GM19324 (cell line): ENCODE data around the gene CMC1.
"Not testable (repeated sequence)": the region's sequence is repeated elsewhere in the genome, so short reads cannot be mapped to it uniquely, and the experiment has no call there.

Experiments used
- ATAC-seq: cut with Tn5 transposase; IDR thresholded peaks from one replicate; pipeline ENCODE4 v1.9.1; 2021; ENCODE audit warnings: mild to moderate bottlenecking, moderate library complexity; ENCODE audit not compliant: unreplicated experiment, low FRiP score

Gene CMC1, protein sequence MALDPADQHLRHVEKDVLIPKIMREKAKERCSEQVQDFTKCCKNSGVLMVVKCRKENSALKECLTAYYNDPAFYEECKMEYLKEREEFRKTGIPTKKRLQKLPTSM

DNA sequence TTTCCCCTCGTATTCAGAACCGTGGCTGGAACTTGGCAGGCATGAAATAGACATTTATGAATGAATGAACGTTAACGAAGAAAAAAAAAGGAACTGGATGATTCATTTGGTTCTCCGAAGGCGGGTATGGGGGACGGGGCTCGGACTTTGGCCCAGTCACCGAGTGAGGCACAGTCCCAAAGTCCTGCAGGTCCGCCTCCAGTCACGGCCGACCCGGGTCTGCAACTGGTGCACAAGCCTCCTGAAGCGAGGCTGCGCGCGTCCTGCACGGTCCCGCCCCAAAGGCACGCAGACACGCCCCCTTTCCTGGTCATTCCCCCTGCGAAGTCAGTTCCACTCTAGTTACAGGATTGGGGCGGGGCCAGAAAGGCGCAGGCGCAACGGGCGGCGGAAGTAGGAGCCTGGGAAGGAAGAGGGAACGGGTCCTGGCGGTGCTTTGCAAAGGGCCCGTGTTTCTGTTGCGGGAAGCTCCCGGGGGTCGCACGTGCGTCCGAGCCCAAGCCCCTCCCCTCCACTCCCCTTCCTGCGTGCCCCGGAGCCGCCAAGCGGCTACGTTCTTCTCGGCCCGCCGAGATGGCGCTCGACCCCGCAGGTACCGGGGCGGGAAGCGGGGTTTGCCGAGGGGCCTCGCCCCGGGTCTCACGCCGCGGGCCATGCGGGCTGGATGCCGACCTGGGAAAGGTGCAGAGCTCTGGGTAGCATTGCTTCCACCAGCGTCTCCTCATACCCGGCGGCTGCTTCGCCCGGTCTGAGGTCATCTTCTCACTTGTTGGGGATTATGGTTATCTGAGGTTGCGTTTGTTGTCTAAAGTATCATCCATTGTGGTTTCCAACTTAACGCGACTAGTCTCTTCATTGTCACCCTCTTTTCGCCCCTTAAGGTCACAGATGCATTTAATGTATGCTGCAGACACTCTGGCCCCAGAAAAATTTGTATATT lies at the start of gene CMC1:
TSS of gene CMC1 (plus strand) at position 399 of the 940 bp plus-strand sequence. CDS start at position 574, 175 bp downstream.
- peak; percentile 99 for ATAC-seq

DNA sequence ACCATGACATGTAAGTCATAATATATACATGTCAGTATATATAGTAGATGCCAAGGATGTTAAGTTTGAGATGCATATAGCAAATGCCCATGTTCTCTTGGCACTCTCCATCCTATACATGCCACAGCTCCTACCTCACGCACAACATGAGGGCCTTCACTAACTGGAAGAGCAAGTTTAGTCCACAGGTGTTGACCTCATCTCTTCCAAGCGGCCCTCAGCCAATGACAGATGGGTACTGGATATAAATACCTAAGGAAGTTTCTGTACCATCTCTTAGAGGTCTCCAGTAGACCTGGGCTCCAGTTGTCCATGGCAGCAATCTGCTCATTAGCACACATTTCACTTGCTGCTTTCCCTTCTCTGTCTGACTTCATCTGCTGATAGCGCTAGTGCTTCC lies 43.3 kb upstream of the CMC1 start:
- no peak for ATAC-seq

DNA sequence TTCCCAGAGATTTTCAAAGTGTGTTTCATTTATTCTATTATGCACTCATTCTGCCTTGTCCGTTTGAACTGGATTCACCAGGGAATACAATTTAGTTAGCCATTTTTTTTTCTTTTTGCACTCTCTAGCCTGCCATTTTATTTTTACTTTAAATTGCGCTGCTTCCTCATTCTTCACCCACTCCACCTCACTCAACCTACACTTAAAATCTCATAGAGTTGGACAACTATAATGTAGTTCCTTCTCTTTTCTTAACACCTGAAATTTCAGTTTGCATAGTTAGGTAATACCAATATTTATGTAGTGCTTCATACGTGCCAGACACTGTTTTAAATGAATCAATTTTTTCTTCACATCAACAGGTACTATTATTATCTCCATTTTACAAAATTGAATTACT lies 42.4 kb upstream of the CMC1 start:
- ATAC-seq, result no peak

DNA sequence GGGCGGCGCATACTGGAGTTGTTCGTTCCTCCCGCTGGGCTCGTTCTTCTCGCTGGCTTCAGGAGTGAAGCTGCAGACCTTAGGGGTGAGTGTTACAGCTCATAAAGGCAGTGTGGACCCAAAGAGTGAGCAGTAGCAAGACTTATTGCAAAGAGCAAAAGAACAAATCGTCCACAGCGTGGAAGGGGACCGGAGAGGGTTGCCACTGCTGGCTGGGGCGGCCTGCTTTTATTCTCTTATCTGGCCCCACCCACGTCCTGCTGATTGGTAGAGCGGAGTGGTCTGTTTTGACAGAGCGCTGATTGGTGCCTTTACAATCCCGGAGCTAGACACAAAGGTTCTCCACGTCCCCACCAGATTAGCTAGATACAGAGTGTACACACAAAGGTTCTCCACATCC lies 41.8 kb upstream of the CMC1 start:
- not testable (repeated sequence) for ATAC-seq

DNA sequence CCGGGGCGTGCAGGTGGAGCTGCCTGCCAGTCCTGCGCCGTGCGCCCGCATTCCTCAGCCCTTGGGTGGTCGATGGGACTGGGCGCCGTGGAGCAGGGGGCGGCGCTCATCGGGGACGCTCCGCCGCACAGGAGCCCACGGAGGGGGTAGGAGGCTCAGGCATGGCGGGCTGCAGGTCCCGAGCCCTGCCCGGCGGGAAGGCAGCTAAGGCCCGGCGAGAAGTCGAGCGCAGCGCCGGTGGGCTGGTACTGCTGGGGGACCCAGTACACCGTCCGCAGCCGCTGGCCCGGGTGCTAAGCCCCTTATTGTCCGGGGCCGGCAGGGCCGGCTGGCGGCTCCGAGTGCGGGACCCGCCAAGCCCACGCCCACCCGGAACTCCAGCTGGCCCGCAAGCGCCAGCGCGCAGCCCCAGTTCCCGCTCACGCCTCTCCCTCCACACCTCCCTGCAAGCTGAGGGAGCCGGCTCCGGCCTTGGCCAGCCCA lies 41.0 kb upstream of the CMC1 start:
- not testable (repeated sequence) for ATAC-seq

DNA sequence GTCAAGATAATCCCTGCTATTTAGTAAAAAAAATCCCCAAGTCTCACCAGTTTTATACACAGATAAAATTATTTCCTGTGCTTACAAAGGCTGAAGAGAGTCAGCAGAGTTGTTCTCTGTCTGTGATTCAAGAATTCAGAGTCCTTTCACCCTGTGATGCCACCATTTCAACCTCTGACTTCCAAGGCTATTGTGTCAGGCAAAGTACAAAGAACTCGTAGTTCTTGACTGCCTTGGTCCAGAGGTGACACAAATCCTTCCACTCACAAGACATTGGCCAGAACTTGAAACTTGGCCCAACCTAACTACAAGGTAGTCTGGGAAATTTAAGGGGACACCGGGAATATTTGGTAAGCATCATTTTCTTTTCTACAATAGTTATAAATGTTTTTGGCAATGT lies 34.9 kb upstream of the CMC1 start:
- ATAC-seq, result no peak

DNA sequence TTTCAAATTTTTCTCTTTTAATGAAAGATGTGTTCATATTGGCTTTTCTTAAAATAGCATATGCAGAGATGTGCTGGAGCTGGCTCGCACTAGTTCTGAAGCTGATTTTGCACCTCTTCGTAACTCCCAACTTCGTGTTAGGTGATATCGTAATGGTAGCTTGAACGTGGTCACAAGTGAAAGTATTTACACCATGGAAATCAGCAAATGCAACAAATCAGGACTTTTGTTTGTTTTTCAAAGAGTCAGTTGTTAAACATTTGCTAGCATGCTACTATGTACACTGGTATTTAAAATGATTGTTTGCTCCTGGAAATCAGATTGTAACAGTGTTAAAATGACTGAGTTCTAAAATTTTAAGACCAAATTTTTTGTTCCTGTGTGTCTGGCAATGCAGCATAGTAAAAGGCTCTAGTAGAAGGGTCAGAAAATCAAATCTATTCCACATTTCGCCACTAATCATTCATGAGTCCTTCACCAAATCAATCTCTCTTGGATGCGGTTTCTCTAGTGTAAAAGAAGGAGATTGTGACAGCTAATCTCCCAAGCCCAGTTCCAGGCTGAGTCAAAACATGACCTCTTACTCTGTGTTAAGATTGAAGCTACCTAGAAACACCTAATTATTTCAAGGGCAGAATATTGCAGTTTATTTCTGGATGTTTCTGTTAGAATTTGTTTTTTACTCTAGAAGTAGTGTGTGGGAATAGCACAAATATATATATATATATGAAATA lies 34.3 kb upstream of the CMC1 start:
- ATAC-seq, result no peak

DNA sequence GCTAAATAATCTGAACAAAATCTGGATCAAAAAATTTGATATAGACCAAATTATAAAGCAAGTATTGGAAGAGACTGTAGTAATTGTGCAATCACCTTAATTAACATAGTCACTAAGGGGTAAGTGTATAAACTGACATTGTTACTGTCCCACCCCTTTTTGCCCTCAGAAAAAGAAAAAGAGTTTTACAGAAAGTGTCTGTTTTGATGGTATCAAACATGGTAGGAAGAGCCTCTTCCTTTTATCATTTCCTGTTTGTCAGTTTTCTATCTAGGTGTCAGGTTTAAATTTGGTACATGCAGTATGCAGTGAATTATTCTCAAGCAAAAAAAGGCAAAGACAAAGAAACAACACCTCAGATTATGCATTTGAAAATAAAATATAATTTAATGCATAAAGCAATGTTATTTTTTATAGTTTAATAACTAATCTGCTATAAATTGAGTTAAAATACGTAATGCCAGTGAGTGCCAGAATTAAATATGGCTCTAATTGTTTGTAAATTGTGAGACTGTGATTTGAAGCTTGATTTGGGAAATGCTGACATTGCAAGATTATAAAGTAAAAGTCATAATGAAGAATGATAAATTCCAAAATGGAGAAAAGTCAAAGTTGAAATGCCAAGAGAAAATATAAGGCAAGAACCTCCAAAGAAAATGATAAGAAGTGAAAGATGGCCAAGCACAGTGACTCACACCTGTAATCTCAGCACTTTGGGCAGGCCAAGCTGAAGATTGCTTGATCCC lies 30.3 kb upstream of the CMC1 start:
- ATAC-seq, result no peak

DNA sequence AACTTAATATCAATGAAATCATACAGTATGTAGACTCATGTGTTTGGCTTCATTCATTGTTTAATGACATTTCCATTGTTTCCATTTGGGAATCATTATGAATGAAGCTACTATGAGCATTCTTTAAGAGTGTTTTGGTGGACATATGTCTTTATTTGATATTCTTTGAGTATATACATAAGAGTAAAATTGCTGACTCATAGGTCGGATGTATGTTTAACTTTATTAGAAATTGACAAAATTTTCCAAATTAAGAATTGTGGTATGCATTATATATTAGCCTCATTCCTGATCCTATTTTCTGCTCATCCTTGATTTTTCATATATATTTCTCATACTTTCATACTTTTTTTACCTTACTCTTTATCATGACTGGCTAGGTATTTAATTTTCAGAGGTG lies 28.7 kb upstream of the CMC1 start:
- ATAC-seq, result no peak

DNA sequence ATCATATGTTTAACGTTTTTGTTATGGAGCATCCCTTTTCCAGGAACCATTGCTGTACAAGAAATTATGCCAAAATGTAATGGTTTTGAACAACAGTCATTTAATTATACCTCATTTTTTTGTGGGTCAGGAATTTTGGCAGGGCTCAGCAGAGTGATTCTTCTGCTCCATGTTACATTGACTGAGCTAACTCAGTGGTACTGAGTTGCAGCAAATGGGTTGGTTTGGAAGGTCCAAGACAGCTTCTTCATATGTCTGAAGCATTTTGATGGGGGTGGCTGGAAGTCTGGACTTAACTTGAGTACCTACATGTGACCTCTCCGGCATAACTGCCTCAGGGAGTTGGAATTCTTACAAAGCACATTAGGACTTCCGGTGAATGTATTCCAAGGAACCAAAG lies 26.0 kb upstream of the CMC1 start:
- ATAC-seq, result no peak

DNA sequence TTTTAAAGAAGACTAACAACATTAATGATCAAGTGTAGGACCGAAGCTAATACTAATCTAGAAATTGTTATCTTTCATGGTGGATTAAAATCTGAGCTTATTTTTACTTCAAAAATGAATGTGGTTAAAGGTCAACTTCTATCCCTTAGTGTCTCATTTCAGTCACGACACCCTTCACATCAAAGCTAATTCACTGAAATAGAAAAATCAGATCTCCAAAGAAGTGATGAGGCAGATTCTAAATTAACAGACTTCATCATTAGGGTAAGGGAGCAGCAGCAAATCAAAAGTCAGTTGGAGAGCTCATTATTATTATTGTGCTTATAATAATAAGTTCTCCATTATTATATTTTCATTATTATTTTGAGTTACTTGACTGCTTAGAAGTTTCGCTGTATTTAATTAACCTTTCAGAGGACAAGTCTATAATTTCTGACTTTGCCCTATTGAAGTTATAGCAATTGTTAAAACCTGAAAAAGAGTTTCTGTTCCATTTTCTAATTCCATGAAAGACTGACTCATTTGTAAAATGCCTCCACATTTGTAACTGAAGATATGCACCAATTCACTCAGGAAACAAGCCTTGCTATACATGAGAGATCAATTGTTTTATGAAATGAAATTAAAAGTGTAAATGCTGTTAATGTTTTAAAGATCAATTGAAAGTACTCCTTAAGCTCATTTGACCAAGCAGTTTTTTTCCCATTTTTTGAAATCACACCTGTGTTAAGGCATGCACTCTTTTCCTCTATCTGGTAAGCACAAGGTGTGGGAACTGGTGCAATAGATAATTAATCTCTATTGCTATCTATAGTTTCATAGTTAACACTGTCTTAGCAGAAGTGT lies 23.1 kb upstream of the CMC1 start:
- no peak for ATAC-seq

DNA sequence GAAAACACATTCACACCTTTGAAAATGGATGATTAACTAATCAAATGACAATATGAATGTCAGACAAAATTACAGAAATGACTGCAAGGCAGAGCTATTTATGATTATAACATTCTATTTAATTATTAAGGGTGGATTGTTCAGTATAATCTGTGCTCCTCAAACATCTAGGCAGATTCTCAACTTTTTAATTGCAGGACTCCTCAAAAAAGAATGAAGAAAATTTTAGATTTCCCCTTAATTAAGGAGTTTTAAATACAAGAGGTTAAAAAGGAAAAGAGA lies 22.6 kb upstream of the CMC1 start:
- no peak for ATAC-seq

DNA sequence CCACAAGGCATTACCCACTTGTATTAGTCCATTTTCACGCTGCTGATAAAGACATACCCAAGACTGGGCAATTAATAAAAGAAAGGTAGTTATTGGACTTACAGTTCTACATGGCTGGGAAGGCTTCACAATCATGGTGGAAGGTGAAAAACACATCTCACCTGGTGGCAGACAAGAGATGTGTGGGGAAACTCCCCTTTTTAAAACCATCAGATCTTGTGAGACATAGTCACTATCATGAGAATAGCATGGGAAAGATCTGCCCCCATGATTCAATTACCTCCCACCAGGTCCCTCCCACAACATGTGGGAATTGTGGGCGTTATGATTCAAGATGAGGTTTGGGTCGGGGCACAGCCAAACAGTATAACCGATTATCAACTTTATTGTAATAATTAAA lies 17.0 kb upstream of the CMC1 start:
- ATAC-seq, result no peak

DNA sequence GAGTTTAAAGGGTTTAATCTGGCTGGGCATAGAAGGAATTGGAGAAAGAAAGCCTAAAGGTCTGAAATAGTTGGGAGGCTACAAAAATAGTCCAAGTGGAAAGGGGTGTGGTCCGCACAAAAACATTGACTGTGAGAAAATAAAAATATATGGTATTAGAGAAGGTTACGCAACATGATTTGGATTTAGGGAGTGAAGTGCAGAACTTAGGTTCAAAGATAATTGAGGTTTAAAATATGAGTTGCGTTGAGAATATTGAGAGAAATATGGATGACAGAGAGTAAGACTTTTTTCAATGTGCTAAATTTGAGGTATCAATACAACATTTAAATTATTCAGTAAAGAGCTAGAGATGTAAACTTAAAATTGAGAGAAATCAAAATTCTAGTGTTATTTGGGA lies 15.4 kb upstream of the CMC1 start:
- no peak for ATAC-seq

DNA sequence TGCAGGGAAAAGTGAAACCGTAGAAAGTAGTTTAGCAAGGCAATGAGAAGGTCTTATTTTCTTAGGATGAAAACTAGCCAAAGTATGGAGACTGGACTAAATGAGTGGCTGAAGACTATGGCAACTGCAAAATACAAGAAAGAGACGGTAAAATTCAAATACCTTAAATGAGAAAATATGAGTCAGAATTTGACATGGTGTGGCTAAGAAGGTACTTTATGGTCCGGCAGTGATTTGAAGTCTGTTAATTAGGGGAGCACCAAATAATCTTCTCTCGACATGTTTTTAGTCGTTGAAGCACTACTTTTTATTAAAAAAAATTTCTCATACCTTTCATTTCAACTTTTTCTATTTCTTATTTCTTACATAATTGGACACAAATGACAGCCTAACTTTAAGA lies 12.8 kb upstream of the CMC1 start:
- ATAC-seq, result no peak

DNA sequence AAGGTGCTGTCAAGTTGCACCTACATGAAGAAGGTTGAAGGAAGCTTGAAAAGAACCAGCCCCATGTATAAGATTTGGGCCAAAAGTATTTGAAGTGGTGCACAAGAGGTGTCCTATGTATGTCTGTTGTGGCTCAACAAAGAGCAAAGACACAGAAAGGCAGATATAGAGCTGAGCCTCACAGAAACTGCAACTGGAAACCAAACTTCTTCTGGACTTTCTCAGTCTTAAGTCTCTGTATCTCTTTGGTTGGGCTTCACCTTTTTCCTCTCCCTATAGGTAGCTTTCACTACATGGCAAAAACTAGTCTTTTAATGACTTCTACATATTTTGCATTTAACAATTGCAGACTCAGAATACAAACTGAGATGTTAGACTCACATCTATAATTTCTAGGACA lies 8.8 kb upstream of the CMC1 start:
- peak; percentile 72 for ATAC-seq

DNA sequence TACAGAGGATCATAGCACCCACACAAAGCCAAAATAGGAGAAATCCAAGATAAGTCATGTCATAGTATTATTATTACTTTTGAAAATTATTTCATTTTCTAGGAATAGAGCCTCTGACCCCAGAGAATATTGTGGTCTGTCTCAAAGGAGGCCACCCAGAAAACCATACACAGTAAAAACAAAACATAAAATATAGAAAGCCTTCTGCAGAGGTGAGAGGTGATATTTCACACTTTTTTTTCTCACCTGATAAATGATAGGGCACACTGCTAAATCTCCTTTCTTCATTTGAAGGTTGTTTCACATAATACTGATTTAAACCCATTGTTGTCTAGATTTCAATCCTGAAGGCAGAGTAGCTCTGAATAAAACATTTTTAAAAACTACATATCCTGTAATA lies 7.0 kb upstream of the CMC1 start:
- ATAC-seq, result no peak

DNA sequence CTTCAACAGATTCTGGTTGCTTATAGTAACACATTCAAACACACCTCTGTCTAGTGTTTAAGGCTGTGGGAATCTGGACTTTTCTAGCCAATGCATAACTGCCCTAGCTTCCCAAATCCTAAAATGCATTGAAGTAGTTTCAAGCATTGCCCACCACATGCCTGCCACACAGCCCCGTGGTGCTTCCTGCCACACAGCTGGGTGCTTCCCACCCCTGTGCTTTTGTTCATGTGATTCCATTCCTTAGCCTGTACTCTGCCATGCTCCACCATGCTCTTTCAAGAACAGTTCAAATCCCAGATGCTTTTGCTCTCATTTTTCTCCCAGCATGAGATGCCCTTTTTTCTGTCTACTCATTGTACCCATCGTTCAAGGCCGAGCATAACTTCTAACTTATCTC lies 2.3 kb upstream of the CMC1 start:
- ATAC-seq, result no peak

DNA sequence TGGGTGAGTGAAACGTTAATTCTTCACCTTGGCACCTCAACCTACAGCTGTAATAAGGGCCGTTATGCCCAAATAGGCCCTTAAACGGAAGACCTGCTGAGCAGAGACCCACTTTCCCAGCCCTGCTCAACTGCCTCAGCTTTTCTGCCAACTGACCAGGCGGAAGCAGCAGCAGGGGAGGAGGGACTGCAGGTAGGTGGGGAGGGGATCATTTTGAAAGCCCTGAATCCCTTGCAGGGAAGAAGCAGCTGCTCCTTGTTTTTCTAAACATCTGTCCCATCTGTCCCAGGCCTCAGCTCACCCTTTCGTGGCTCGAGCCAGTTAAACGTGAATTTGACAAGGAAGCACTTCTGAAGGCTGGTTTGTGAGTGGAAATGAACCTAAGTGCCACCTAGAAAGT lies 978 bp upstream of the CMC1 start:
- no peak for ATAC-seq

DNA sequence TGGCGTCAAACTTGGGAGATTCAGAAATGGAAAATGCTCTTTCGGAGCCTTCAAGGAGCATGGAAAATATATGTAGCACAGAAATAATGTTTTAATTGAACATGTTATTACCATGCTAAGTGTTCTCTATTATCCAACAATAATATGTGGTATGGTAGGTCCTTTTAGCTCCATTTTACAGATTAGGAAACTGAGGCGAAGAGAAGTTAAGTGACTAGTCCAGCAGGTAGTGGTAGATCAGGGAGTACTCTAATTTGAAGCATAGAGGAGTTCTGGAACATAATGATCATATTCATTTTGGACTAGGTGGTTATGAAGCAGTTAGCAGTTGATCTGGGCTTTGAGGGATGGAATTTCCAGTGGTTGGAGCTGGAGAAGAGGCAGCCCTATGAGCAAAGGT lies 1.1 kb downstream of the CMC1 start:
- ATAC-seq, result no peak
